GM19328 (cell line): ENCODE data around the gene ADAM23.

Experiments used
- ATAC-seq: cut with Tn5 transposase; IDR thresholded peaks from one replicate; pipeline ENCODE4 v1.9.1; 2021; ENCODE audit warnings: mild to moderate bottlenecking, moderate library complexity; ENCODE audit not compliant: unreplicated experiment

The ADAM23 gene

DNA sequence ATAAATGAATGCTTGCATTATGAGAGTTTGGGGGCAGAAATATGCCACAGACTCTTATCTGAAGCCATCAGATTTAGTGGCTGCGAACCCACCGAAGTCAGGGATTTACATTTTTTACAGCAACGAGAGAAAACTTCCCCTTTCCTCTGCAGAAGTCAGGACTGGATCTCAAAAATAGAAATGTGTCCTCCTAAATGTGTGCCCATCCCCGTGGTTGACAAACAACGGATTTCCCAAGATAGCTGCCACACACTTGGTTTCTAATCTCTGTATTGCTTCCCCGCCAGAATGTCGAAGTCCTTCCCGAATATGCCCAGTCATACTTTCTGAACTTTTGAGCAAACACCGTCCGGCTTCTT, 879 bp upstream of the ADAM23 start:
- ATAC-seq: no peak

DNA sequence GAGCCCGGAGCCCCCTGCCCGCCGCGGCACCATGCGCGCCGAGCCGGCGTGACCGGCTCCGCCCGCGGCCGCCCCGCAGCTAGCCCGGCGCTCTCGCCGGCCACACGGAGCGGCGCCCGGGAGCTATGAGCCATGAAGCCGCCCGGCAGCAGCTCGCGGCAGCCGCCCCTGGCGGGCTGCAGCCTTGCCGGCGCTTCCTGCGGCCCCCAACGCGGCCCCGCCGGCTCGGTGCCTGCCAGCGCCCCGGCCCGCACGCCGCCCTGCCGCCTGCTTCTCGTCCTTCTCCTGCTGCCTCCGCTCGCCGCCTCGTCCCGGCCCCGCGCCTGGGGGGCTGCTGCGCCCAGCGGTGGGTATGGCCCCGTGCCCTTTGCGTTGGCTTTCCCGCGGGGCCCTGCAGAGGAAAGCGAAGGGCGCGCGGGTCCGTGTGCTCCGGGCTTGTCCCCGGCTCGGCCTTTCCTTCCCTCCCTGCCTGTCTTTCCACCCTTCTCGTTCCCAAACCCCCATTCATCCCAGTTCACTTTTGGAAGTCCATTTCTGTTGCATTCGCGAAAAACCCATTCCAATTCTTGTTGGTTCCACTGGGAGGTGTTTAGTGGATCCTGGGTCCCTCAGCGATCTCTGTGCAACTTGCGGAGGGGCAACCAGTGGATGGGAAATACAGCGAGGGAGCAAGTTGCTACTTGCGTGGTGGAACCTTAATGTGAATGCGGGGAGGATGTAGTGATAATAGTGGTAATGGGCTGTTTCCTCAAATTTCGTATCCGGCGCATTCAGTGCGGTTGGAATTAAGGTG, 599 bp downstream of the ADAM23 start:
- ATAC-seq: peak; percentile 53

- ATAC-seq: no peak
Observed at GRCh38 chr2:206445948-206446347, 2.6 kb downstream of the ADAM23 start.

DNA sequence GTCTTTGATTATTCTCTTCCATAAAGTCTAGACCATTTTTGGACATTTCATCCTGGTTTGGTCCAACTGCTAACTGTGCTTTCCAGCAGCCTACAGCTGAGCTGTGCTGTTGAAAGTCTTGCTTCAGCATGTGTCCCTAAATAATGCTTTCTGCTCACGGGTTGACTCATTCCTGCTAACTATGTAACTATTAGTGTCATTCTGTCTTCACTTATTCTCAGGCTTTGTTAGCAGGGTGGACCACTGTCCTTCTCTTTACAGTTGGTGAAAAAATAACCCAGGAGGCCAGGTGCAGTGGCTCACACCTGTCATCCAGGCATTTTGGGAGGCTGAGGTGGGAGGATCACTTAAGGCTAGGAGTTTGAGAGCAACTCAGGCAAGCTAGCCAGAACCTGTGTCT, 8.9 kb downstream of the ADAM23 start:
- no peak for ATAC-seq

- ATAC-seq: no peak
Observed at GRCh38 chr2:206452750-206453149, 9.4 kb downstream of the ADAM23 start.

DNA sequence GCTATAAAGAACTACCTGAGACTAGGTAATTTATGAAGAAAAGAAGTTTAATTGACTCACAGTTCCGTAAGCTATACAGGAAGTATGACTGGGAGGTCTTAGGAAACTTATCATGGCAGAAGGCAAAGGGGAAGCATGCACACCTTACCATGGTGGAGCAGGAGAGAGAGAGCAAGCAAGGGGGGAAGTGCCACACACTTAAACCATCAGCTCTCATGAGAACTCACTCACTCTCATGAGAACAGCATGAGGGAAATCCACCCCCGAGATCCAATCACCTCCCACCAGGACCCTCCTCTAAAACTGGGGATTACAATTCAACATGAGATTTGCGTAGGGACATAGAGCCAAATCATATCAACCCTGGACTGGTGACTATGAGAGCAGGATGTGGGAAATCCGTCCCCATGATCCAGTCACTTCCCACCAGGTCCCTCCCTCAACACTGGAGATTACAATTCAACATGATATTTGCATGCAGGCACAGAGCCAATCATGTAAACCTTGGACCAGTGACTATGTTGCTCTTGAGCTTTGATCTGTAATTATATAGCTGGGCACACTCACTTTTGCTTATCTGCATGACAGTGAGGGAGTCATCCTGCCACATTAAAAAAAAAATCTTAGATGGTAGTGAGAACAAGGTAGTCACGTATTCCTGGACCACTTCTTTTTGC, 12.9 kb downstream of the ADAM23 start:
- ATAC-seq: no peak

- peak; percentile 70 for ATAC-seq
Observed at GRCh38 chr2:206457188-206457634, 13.9 kb downstream of the ADAM23 start.

- ATAC-seq: no peak
Observed at GRCh38 chr2:206462240-206462854, 19.0 kb downstream of the ADAM23 start.

GRCh38 chr2:206463685-206464084, 20.4 kb downstream of the ADAM23 start:
- ATAC-seq: no peak

- no peak for ATAC-seq
Observed at GRCh38 chr2:206464597-206464996, 21.3 kb downstream of the ADAM23 start.

DNA sequence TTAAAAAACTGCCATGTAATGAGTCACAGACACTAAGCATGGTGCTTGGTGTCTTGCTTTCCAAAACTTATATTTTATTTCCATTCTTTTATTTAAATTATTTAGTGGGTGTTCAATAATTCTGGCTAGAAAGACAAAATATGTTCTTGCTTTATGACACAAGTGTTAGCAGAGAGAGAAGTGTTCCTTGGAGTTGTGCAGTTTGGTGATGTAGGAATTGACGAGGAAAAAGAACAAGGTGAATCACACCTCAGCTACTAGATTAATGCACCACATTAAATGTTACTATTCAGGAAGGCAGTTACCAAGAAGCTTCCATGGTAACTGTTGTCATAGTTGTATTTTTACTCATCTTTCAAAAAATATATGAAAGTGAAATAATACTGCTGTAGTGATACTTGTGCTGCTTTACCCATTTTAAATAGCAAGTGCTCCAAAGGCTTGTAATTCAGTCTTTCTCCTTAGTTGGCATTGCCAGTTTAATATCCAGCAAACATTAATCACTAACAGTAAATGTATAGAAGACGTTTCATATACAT, 28.3 kb downstream of the ADAM23 start:
- ATAC-seq: no peak

DNA sequence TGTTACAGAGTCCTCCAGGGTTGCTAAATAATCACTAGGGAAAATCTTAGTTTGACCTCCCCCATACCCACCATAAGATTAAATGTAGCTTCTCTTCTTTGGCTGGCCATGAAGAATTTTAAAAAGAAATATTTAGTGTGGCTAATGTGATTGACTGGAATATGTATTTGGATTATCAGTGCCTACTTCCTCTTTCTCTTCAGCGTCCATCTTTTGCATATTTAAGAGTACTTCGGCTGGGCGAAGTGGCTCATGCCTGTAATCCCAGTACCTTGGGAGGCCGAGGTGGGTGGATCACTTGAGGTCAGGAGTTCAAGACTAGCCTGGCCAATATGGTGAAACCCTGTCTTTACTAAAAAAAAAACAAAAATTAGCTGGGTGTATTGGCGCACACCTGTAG, 28.8 kb downstream of the ADAM23 start:
- ATAC-seq: no peak

GRCh38 chr2:206474099-206474498, 30.8 kb downstream of the ADAM23 start:
- no peak for ATAC-seq

DNA sequence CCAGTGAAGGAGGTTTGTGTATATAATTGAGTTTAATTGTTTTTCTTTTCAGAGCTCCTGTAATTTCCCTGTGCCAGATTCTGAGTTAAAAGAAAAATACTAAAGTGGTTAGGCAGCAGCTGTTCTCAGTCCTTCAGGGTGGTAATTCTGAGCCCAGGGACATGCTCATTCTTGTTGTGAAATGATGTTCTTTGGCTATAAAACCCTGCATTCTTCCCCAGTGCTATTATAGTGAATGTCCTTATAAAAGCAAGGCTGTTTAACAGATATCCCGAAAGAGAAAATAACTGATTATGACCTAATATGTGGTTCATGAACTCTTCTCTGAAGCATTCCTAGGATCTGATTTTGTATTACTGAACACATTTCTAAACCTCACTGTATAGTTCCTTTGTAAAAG, 34.0 kb downstream of the ADAM23 start:
- ATAC-seq: no peak

DNA sequence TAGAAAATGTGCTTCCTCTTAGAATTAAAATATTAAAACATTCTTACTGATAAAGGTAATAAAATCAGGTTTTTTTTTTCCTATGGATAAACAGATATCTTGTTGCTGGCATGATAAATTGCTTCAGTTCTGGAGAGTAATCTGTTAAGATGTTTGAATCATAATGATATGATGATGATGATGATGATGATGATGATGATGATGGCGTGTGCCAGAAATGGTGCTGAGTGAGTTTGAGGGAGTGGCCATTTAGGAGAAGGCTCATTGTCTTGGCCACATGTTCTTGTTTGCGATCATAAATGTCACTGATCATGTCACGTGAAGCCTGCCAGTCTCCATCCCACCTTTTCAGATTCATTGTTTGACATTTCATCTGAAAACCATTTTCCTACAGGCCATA, 35.0 kb downstream of the ADAM23 start:
- no peak for ATAC-seq

- no peak for ATAC-seq
Observed at GRCh38 chr2:206480161-206480560, 36.8 kb downstream of the ADAM23 start.

GRCh38 chr2:206480620-206481019, 37.3 kb downstream of the ADAM23 start:
- ATAC-seq: no peak

DNA sequence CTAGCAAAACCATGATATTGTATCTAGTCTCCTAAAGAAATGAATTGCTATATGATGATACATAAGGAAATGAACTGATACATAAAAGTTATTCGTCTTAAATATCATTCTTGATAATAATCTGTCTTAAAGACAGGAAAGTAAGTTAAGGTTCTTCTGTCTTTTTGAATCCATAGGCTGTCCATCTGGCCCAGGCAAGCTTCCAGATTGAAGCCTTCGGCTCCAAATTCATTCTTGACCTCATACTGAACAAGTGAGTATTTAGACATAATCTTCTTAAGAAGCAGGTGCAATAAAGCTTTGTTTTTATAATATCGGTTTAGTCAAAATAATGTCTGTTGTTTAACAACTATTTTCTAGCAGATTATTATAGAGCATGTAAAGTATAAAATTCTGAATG, 37.7 kb downstream of the ADAM23 start:
- no peak for ATAC-seq

- ATAC-seq: no peak
Observed at GRCh38 chr2:206482123-206482522, 38.8 kb downstream of the ADAM23 start.

DNA sequence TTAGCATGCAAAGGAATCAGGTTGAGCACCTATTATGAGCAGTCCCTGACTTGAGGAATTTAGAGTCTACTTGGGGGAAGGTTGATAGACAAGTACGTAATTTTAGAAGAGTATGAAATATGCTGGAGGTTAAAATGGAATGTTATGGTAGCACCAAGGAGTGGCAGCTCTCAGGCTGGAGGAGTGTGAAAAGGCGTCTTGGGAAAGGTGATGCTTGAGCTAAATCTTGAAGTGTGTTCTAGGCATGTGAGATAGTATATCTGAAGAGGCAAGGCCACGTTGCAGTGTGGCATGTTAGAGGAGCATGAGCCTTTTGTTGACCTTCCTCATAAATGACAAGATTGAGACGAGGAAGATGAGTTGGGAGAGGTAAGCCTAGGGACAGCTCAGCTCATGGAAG, 39.3 kb downstream of the ADAM23 start:
- ATAC-seq: no peak

DNA sequence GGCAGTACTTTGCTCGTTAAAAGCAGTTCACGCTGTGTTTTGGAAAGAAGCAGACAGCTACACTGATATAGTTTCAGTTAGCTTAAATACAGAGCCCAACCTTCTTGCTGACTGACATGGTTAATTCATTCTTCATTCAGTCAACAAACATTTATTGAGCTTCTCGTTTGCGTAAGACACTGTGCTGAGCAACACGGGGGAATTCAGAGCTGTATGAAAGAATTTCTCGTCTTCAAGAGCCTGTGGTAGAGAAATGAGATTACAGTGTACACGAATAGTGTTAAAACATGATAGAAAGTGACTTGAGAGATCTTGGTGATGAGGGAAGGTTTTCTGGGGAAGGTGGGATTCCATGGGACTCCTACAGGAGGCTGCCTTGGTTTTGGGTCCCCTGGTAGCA, 44.7 kb downstream of the ADAM23 start:
- ATAC-seq: no peak

DNA sequence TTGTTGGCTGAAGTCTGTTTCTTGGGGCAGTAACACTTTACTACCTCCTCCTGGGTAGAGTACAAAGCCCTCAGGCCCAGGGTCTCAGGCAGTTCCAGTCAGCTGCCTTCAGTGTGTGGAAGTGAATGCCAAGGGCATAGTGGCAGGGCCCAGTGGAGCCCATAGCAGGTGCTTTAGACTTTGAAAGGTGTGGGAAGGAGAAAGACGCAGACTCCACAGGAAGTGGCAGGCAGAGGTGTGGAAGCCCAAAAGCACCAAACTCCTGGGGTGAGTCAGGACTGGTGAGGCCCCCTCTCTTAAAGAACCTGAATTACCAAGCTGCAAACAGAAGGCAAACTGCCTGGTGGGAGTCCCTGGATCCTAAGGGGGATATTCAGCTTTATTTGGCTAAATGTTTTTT, 45.3 kb downstream of the ADAM23 start:
- ATAC-seq: no peak
